Keratinocyte (primary cell): ENCODE data around the gene PAAF1. TPM values are rescaled to one million over a fixed set of nuclear protein-coding genes. Genes with fewer than 3 reads are reported as not detected.

Experiments
- DNase-seq: peaks from one replicate; pipeline ENCODE4 v3.0.0-alpha.2; 2011; ENCODE audit warnings: low read depth, missing footprints, low spot score
- FAIRE-seq: peaks from 2 replicates; lab custom pipeline; 2011; peaks lifted over from hg19 to GRCh38; lab: Jason Lieb, UNC
- H2AFZ ChIP-seq: 2 replicates; pipeline ENCODE4 v1.6.0; 2012; ENCODE audit warnings: low read length, control low read depth, inconsistent platforms; ENCODE audit not compliant: control insufficient read depth
- H3K27ac ChIP-seq: 2 replicates; pipeline ENCODE4 v1.5.1; 2011; ENCODE audit warnings: low read length; ENCODE audit not compliant: control insufficient read depth, insufficient read depth
- H3K27me3 ChIP-seq: 3 replicates; pipeline ENCODE4 v1.6.0; 2011; ENCODE audit warnings: low read length; ENCODE audit not compliant: control insufficient read depth, insufficient read depth; ENCODE audit errors: extremely low read depth
- H3K36me3 ChIP-seq, 2 experiments: 2 replicates in 1 of 2; 3 replicates in 1 of 2; pipeline ENCODE4 v1.5.1; 2011; ENCODE audit warnings: low read length in 2 of 2, mild to moderate bottlenecking in 1 of 2; ENCODE audit not compliant: control insufficient read depth in 2 of 2, insufficient read depth in 2 of 2; ENCODE audit errors: extremely low read depth in 1 of 2
- H3K4me1 ChIP-seq: 3 replicates; pipeline ENCODE4 v1.5.1; 2011; ENCODE audit warnings: low read length; ENCODE audit not compliant: control insufficient read depth, insufficient read depth; ENCODE audit errors: extremely low read depth
- H3K4me2 ChIP-seq: 3 replicates; pipeline ENCODE4 v1.6.0; 2011; ENCODE audit warnings: low read depth, low read length; ENCODE audit not compliant: control insufficient read depth, insufficient read depth; ENCODE audit errors: extremely low read depth
- H3K4me3 ChIP-seq, 3 experiments: fragments of 200-600 bp in 1 of 3; sonication (generic) in 1 of 3; 2 replicates in 2 of 3; 3 replicates in 1 of 3; pipeline ENCODE4 v1.5.1; 2011 to 2016; ENCODE audit warnings: low read length in 3 of 3, mild to moderate bottlenecking in 3 of 3, control low read depth in 2 of 3, inconsistent platforms in 1 of 3, low read depth in 1 of 3, mixed read lengths in 1 of 3, mixed run types in 1 of 3, moderate library complexity in 1 of 3; ENCODE audit not compliant: control insufficient read depth in 2 of 3, insufficient read depth in 2 of 3; ENCODE audit errors: extremely low read depth in 1 of 3
- H3K79me2 ChIP-seq: 2 replicates; pipeline ENCODE4 v1.6.0; 2012; ENCODE audit warnings: low read length; ENCODE audit not compliant: control insufficient read depth, insufficient read depth
- H3K9ac ChIP-seq: 3 replicates; pipeline ENCODE4 v1.6.0; 2011; ENCODE audit warnings: low read length; ENCODE audit not compliant: control insufficient read depth, insufficient read depth; ENCODE audit errors: extremely low read depth
- H3K9me1 ChIP-seq: 3 replicates; pipeline ENCODE4 v1.6.0; 2011; ENCODE audit warnings: low read length; ENCODE audit not compliant: control insufficient read depth, insufficient read depth; ENCODE audit errors: extremely low read depth
- H3K9me3 ChIP-seq: 2 replicates; pipeline ENCODE4 v1.5.1; 2012; ENCODE audit warnings: low read depth, low read length; ENCODE audit not compliant: control insufficient read depth
- H4K20me1 ChIP-seq: 3 replicates; pipeline ENCODE4 v1.6.0; 2011; ENCODE audit warnings: low read length; ENCODE audit not compliant: control insufficient read depth, insufficient read depth; ENCODE audit errors: extremely low read depth
- CTCF ChIP-seq, 3 experiments: IDR thresholded peaks in 1 of 3; conservative IDR thresholded peaks in 1 of 3; optimal IDR thresholded peaks in 1 of 3; 2 replicates in 2 of 3; 3 replicates in 1 of 3; pipeline versions ENCODE3 to v1.5.1; 2011; ENCODE audit warnings: low read length in 3 of 3, mild to moderate bottlenecking in 3 of 3, moderate library complexity in 2 of 3, control low read depth in 1 of 3, inconsistent platforms in 1 of 3; ENCODE audit not compliant: insufficient read depth in 2 of 3; ENCODE audit errors: extremely low read depth in 1 of 3
- EZH2 ChIP-seq: IDR thresholded peaks from one replicate; pipeline ENCODE4 v1.6.1; 2012; ENCODE audit warnings: inconsistent platforms, mild to moderate bottlenecking, low read length, moderate library complexity
- dilution Hi-C: fragments of 300-500 bp; cut with MboI; formaldehyde crosslinking; loops from one replicate; pipeline ENCODE4 v1.7.0; 2020; ENCODE audit warnings: low sequenced_read_pairs; ENCODE audit not compliant: extremely low pct_ligation_motif_present
- polyA plus RNA-seq, 5 experiments: library from polyadenylated mRNA; depleted of rRNA in 3 of 5; stranded (reverse) in 3 of 5; stranded (forward) in 1 of 5; unstranded in 1 of 5; fragments of >200 nt; gene quantifications; 1 replicate in 1 of 5; 2 replicates in 3 of 5; 3 replicates in 1 of 5; pipeline versions ENCODE4 v1.2.1 to v1.2.3, GENCODE V29; 2011 to 2012; ENCODE audit warnings: missing spikeins in 2 of 5, low read depth in 1 of 5, low replicate concordance in 1 of 5

The PAAF1 gene
- polyA plus RNA-seq, 1 donor (not counting 4 experiments of a cell fraction or from before 2014, with no cell fraction given) = 19.1 TPM

GRCh38 chr11:73972187-73972586 is 95.4 kb downstream of the PAAF1 start:
- Histone ChIP-seq H3K36me3 (no peaks in the 10 kb centered on the region), H3K9me1 (no peaks in the 10 kb centered on the region), H3K9ac (no peak overlapping the region), H3K79me2 (no peaks in the 10 kb centered on the region), H2AFZ (no peak overlapping the region), H3K9me3 (no peaks in the 10 kb centered on the region), H4K20me1 (no peaks in the 10 kb centered on the region), H3K27ac (no peak overlapping the region), H3K4me1 (peaks cover 8% of the 10 kb centered on the region), H3K4me2 (no peak overlapping the region), H3K4me3 (no peak overlapping the region), H3K27me3 (no peaks in the 10 kb centered on the region)
- DNase-seq = no peak
- dilution Hi-C loops = no loop called here
- TF ChIP-seq EZH2 = no peak
- no peak for TF ChIP-seq CTCF (optimal IDR thresholded peaks at IDR 0.05 in 1 of 3, IDR thresholded peaks at IDR 0.05 in 1 of 3, conservative IDR thresholded peaks at IDR 0.05 in 1 of 3; ENCODE audit: extremely low read depth in 1 of 3, insufficient read depth in 2 of 3, low read length in 3 of 3)
- FAIRE-seq = no peak

- no peaks in the 10 kb centered on the region for H3K9me3 ChIP-seq
- H3K9me1 ChIP-seq = no peaks in the 10 kb centered on the region
- dilution Hi-C loops = no loop called here
- no peaks in the 10 kb centered on the region for H3K27me3 ChIP-seq
- H3K36me3 ChIP-seq = no peaks in the 10 kb centered on the region
- no peak overlapping the region for H2AFZ ChIP-seq
- H3K9ac ChIP-seq = no peak overlapping the region
- no peaks in the 10 kb centered on the region for H4K20me1 ChIP-seq
- H3K4me3 ChIP-seq = no peak overlapping the region
- H3K4me2 ChIP-seq = no peak overlapping the region
- FAIRE-seq (no peak), DNase-seq (no peak)
- no peaks in the 10 kb centered on the region for H3K79me2 ChIP-seq
- H3K4me1 ChIP-seq = peaks cover 8% of the 10 kb centered on the region
- H3K27ac ChIP-seq = no peak overlapping the region
- no peak for TF ChIP-seq CTCF (optimal IDR thresholded peaks at IDR 0.05 in 1 of 3, IDR thresholded peaks at IDR 0.05 in 1 of 3, conservative IDR thresholded peaks at IDR 0.05 in 1 of 3; ENCODE audit: extremely low read depth in 1 of 3, insufficient read depth in 2 of 3, low read length in 3 of 3)
- no peak for TF ChIP-seq EZH2
Observed at GRCh38 chr11:73972620-73973449, 96.0 kb downstream of the PAAF1 start.
